Keratinocyte (primary cell): ENCODE measurements around the gene C2CD4A. TPM values are rescaled to one million over a fixed set of nuclear protein-coding genes. Genes with fewer than 3 reads are reported as not detected.

ENCODE experiments used
- DNase-seq: peaks from one replicate; pipeline ENCODE4 v3.0.0-alpha.2; 2011; ENCODE audit warnings: low read depth, missing footprints, low spot score
- FAIRE-seq: peaks from 2 replicates; lab custom pipeline; 2011; peaks lifted over from hg19 to GRCh38; lab: Jason Lieb, UNC
- H2AFZ ChIP-seq: 2 replicates; pipeline ENCODE4 v1.6.0; 2012; ENCODE audit warnings: low read length, control low read depth, inconsistent platforms; ENCODE audit not compliant: control insufficient read depth
- H3K27ac ChIP-seq: 2 replicates; pipeline ENCODE4 v1.5.1; 2011; ENCODE audit warnings: low read length; ENCODE audit not compliant: control insufficient read depth, insufficient read depth
- H3K27me3 ChIP-seq: 3 replicates; pipeline ENCODE4 v1.6.0; 2011; ENCODE audit warnings: low read length; ENCODE audit not compliant: control insufficient read depth, insufficient read depth; ENCODE audit errors: extremely low read depth
- H3K36me3 ChIP-seq, 2 experiments: 2 replicates in 1 of 2; 3 replicates in 1 of 2; pipeline ENCODE4 v1.5.1; 2011; ENCODE audit warnings: low read length in 2 of 2, mild to moderate bottlenecking in 1 of 2; ENCODE audit not compliant: control insufficient read depth in 2 of 2, insufficient read depth in 2 of 2; ENCODE audit errors: extremely low read depth in 1 of 2
- H3K4me1 ChIP-seq: 3 replicates; pipeline ENCODE4 v1.5.1; 2011; ENCODE audit warnings: low read length; ENCODE audit not compliant: control insufficient read depth, insufficient read depth; ENCODE audit errors: extremely low read depth
- H3K4me2 ChIP-seq: 3 replicates; pipeline ENCODE4 v1.6.0; 2011; ENCODE audit warnings: low read depth, low read length; ENCODE audit not compliant: control insufficient read depth, insufficient read depth; ENCODE audit errors: extremely low read depth
- H3K4me3 ChIP-seq, 3 experiments: fragments of 200-600 bp in 1 of 3; sonication (generic) in 1 of 3; 2 replicates in 2 of 3; 3 replicates in 1 of 3; pipeline ENCODE4 v1.5.1; 2011 to 2016; ENCODE audit warnings: low read length in 3 of 3, mild to moderate bottlenecking in 3 of 3, control low read depth in 2 of 3, inconsistent platforms in 1 of 3, low read depth in 1 of 3, mixed read lengths in 1 of 3, mixed run types in 1 of 3, moderate library complexity in 1 of 3; ENCODE audit not compliant: control insufficient read depth in 2 of 3, insufficient read depth in 2 of 3; ENCODE audit errors: extremely low read depth in 1 of 3
- H3K79me2 ChIP-seq: 2 replicates; pipeline ENCODE4 v1.6.0; 2012; ENCODE audit warnings: low read length; ENCODE audit not compliant: control insufficient read depth, insufficient read depth
- H3K9ac ChIP-seq: 3 replicates; pipeline ENCODE4 v1.6.0; 2011; ENCODE audit warnings: low read length; ENCODE audit not compliant: control insufficient read depth, insufficient read depth; ENCODE audit errors: extremely low read depth
- H3K9me1 ChIP-seq: 3 replicates; pipeline ENCODE4 v1.6.0; 2011; ENCODE audit warnings: low read length; ENCODE audit not compliant: control insufficient read depth, insufficient read depth; ENCODE audit errors: extremely low read depth
- H3K9me3 ChIP-seq: 2 replicates; pipeline ENCODE4 v1.5.1; 2012; ENCODE audit warnings: low read depth, low read length; ENCODE audit not compliant: control insufficient read depth
- H4K20me1 ChIP-seq: 3 replicates; pipeline ENCODE4 v1.6.0; 2011; ENCODE audit warnings: low read length; ENCODE audit not compliant: control insufficient read depth, insufficient read depth; ENCODE audit errors: extremely low read depth
- CTCF ChIP-seq, 3 experiments: IDR thresholded peaks in 1 of 3; conservative IDR thresholded peaks in 1 of 3; optimal IDR thresholded peaks in 1 of 3; 2 replicates in 2 of 3; 3 replicates in 1 of 3; pipeline versions ENCODE3 to v1.5.1; 2011; ENCODE audit warnings: low read length in 3 of 3, mild to moderate bottlenecking in 3 of 3, moderate library complexity in 2 of 3, control low read depth in 1 of 3, inconsistent platforms in 1 of 3; ENCODE audit not compliant: insufficient read depth in 2 of 3; ENCODE audit errors: extremely low read depth in 1 of 3
- EZH2 ChIP-seq: IDR thresholded peaks from one replicate; pipeline ENCODE4 v1.6.1; 2012; ENCODE audit warnings: inconsistent platforms, mild to moderate bottlenecking, low read length, moderate library complexity
- dilution Hi-C: fragments of 300-500 bp; cut with MboI; formaldehyde crosslinking; loops from one replicate; pipeline ENCODE4 v1.7.0; 2020; ENCODE audit warnings: low sequenced_read_pairs; ENCODE audit not compliant: extremely low pct_ligation_motif_present
- polyA plus RNA-seq, 5 experiments: library from polyadenylated mRNA; depleted of rRNA in 3 of 5; stranded (reverse) in 3 of 5; stranded (forward) in 1 of 5; unstranded in 1 of 5; fragments of >200 nt; gene quantifications; 1 replicate in 1 of 5; 2 replicates in 3 of 5; 3 replicates in 1 of 5; pipeline versions ENCODE4 v1.2.1 to v1.2.3, GENCODE V29; 2011 to 2012; ENCODE audit warnings: missing spikeins in 2 of 5, low read depth in 1 of 5, low replicate concordance in 1 of 5

The C2CD4A gene
- polyA plus RNA-seq, 1 donor (not counting 4 experiments of a cell fraction or from before 2014, with no cell fraction given): not detected

- Histone ChIP-seq H4K20me1 (no peaks in the 10 kb centered on the region), H2AFZ (no peak overlapping the region), H3K4me3 (no peak overlapping the region), H3K27ac (no peak overlapping the region), H3K9me1 (peaks cover 3% of the 10 kb centered on the region), H3K79me2 (no peaks in the 10 kb centered on the region), H3K9ac (no peak overlapping the region), H3K36me3 (no peaks in the 10 kb centered on the region), H3K4me1 (peaks cover 36% of the 10 kb centered on the region), H3K9me3 (no peaks in the 10 kb centered on the region), H3K4me2 (no peak overlapping the region), H3K27me3 (no peaks in the 10 kb centered on the region)
- peak; percentile 66 for FAIRE-seq
- no peak for DNase-seq
- no peak for TF ChIP-seq EZH2
- no peak for TF ChIP-seq CTCF (optimal IDR thresholded peaks at IDR 0.05 in 1 of 3, IDR thresholded peaks at IDR 0.05 in 1 of 3, conservative IDR thresholded peaks at IDR 0.05 in 1 of 3; ENCODE audit: extremely low read depth in 1 of 3, insufficient read depth in 2 of 3, low read length in 3 of 3)
- dilution Hi-C loops: no loop called here
Observed at GRCh38 chr15:62107571-62108121, 40.9 kb downstream of the C2CD4A start.

- no peak overlapping the region for H3K4me3 ChIP-seq
- dilution Hi-C loops: no loop called here
- H3K79me2 ChIP-seq: no peaks in the 10 kb centered on the region
- peaks cover 3% of the 10 kb centered on the region for H3K9me1 ChIP-seq
- H3K4me2 ChIP-seq: no peak overlapping the region
- DNase-seq (no peak), FAIRE-seq (no peak)
- no peak overlapping the region for H3K9ac ChIP-seq
- no peaks in the 10 kb centered on the region for H4K20me1 ChIP-seq
- TF ChIP-seq CTCF (optimal IDR thresholded peaks at IDR 0.05 in 1 of 3, IDR thresholded peaks at IDR 0.05 in 1 of 3, conservative IDR thresholded peaks at IDR 0.05 in 1 of 3; ENCODE audit: extremely low read depth in 1 of 3, insufficient read depth in 2 of 3, low read length in 3 of 3) (no peak), EZH2 (no peak)
- peaks cover 43% of the 10 kb centered on the region for H3K4me1 ChIP-seq
- H3K36me3 ChIP-seq: no peaks in the 10 kb centered on the region
- no peak overlapping the region for H2AFZ ChIP-seq
- no peaks in the 10 kb centered on the region for H3K27me3 ChIP-seq
- no peaks in the 10 kb centered on the region for H3K9me3 ChIP-seq
- no peak overlapping the region for H3K27ac ChIP-seq
Observed at GRCh38 chr15:62108411-62108810, 41.6 kb downstream of the C2CD4A start.
